ENCODE data around the gene KCTD20. TPM values are rescaled to one million over a fixed set of nuclear protein-coding genes. Genes with fewer than 3 reads are reported as not detected.
"Not testable (repeated sequence)": the region's sequence is repeated elsewhere in the genome, so short reads cannot be mapped to it uniquely, and the experiment has no call there.

The KCTD20 gene
- total and polyA plus RNA-seq, 9 of the 15 experiments (the other 6 are each of a cell fraction or from before 2014, with no cell fraction given), result 28.9 to 160 (median 70.6) TPM

DNA sequence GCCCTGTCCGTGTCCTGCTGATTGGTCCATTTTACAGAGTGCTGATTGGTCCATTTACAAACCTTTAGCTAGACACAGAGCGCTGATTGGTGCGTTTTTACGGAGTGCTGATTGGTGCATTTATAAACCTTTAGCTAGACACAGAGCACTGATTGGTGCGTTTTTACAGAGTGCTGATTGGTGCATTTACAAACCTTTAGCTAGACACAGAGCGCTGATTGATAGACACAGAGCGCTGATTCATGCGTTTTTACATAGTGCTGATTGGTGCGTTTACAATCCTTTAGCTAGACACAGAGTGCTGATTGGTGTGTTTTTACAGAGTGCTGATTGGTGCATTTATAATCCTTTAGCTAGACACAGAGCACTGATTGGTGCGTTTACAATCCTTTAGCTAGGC lies 6.4 kb downstream of the KCTD20 start (continued):
- TF ChIP-seq ZBTB33 (CRISPR knock-in tag; IDR thresholded peaks at IDR 0.05), result peak; percentile 78; the same call in 1 of the 2 replicates

DNA sequence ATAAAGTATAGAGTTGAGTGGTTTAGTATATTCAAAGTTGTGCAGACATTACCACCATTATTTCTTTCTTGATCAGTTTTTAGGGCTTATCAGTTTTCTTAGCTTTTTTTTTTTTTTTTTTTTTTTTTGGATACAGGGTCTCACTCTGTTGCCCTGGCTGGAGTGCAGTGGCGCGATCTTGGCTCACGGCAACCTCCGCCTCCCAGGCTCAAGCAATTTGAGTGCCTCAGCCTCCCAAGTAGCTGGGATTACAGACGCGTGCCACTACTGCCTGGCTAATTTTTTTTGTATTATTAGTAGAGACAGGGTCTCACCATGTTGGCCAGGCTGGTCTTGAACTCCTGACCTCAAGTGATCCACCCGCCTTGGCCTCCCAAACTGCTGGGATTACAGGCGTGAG lies 10.1 kb downstream of the KCTD20 start:
- H3K4me2 ChIP-seq (ENCODE audit: insufficient read depth, low read length); CTCF ChIA-PET (ENCODE audit: low intra/inter-chr PET ratio); ATAC-seq; BruUV-seq (replicated peaks); DNase-seq (ENCODE audit: extremely low read depth in 1 of 4, low spot score in 3 of 4); in situ Hi-C loops (cut with MboI); H3K9ac ChIP-seq (ENCODE audit: insufficient read depth in 1 of 2, low read depth in 2 of 2, low read length in 2 of 2); H3K27ac ChIP-seq (ENCODE audit: extremely low read depth, low read depth, low read length); H4K20me1 ChIP-seq (replicated peaks; ENCODE audit: control insufficient read depth, insufficient read depth, low read length); H3K9me3 ChIP-seq (replicated peaks; ENCODE audit: control insufficient read depth, insufficient read depth, low read depth, low read length); H3K27me3 ChIP-seq (ENCODE audit: control insufficient read depth in 2 of 2, insufficient read depth in 2 of 2, low read length in 2 of 2); FAIRE-seq; H2AFZ ChIP-seq (ENCODE audit: low read depth, low read length); H3K4me1 ChIP-seq (replicated peaks in 1 of 2; ENCODE audit: control insufficient read depth in 2 of 2, insufficient read depth in 2 of 2, low read length in 2 of 2); H3K9me1 ChIP-seq (ENCODE audit: control insufficient read depth, insufficient read depth, low read length); H3K4me3 ChIP-seq; intact Hi-C loops (cut with micrococcal nuclease): not testable (repeated sequence)
- Histone ChIP-seq H3K36me3 (ENCODE audit: control insufficient read depth, insufficient read depth, low read length) (peaks cover 61% of the 10 kb centered on the region), H3K79me2 (ENCODE audit: control insufficient read depth, insufficient read depth, low read length) (peaks cover 91% of the 10 kb centered on the region)
- POLR2A ChIA-PET, result interaction anchor here (1.0 to 2.0 kb wide), 2 partner anchors 9 to 10 kb away, joined by 3 to 10 read pairs; no protein-coding TSS in a partner anchor
- peak; percentile 90 for TF ChIP-seq ZNF121 (CRISPR knock-in tag; conservative IDR thresholded peaks at IDR 0.05)
- WGBS (ENCODE audit: insufficient coverage, low coverage, missing lambda C conversion rate), result 97% methylated on average over 7 of the region's 8 CpGs
